ENCODE results near the gene RGS7BP.
"Not testable (repeated sequence)": the region's sequence is repeated elsewhere in the genome, so short reads cannot be mapped to it uniquely, and the experiment has no call there.

DNA sequence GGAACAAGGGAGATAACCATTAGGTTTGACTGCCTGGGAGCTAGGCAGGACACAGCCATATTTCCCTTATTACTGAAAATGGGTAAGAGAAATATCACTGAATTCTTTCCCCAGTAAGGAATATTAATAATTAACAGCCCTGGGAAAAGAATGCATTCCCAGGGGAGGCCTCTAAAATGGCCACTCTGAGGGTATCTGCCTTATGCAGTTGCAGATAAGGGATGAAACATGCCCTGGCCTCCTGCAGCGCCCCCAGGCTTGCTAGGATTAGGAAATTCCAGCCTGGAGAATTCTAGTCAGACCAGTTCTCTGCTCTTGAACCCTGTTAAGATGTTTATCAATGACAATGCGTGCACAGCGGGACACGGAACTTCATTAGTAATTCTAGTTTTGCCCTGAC, 52.8 kb downstream of the RGS7BP start:
- not testable (repeated sequence) for TF ChIP-seq CTCF, POLR2A (IDR thresholded peaks at IDR 0.05)
